NCI-H2081 treated with DMSO at 0.1 percent for 48 hours (cell line): ENCODE measurements around the gene FAXC.
"Not testable (repeated sequence)": the region's sequence is repeated elsewhere in the genome, so short reads cannot be mapped to it uniquely, and the experiment has no call there.

Experiments
- DNase-seq: peaks from one replicate; lab custom pipeline; 2025; lab: John Stamatoyannopoulos, UW

The FAXC gene

DNA sequence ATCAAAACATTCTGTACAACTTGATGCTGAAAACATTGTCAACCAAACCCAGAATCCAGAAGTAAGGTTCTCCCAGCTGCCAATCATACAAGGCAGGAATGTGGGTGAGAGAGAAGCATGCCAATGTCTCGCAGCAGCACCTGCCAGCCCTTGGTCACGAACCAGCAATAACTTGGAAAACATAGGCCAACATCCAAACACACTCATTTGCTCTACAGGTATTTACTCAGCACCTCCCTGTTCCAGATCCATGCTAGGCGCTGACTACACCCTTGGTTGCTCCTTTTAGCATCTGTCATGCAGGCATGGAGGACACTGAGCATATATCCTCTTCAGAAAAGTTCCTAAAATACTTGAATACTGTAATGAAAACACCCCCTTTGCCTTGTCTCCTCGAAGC, 63.6 kb downstream of the FAXC start:
- no peak for DNase-seq

DNA sequence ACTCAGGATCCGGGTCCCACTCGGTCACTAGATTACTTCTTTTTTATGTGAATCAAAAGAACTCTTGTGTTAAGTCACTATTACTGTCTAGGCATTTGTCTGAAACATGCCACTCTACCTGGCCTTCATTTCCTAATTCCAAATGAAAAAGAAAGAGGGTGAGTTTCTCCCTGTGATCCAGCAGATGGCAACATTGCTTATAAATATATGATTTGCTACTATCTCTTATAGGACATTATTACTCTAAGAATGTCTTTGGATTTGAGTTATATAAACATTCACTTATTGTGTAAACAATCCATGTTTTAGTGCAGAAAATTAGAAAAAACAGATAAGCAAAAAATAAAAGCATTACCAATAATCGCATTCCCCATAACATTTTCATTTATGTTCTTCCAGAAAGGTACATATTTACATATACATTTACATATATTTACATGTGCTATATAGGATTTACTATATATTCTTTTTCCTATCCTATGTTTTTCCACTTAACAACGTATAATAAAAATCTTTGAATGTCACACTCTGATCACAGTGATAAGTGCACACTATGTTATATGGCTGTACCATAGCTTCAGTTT, 66.9 kb downstream of the FAXC start:
- no peak for DNase-seq

DNA sequence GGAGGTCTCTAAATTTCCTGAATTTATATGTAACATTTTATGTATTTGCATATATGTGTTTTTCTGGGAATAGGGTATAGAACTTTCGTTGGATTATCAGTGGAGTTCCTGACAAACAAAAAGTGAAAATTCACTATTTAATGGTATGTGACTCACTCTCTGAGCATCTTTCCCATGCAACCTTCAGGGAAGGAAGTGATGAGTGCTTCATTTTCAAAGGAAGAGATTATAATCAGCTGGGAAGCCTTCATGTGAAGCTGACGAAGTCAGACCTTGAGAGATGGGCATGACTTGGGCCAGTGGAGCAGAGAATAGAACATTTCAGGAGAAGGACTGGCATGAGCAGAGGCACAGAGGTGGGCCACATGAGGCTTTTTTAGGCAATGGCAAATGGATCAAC, 72.7 kb downstream of the FAXC start:
- DNase-seq = no peak

DNA sequence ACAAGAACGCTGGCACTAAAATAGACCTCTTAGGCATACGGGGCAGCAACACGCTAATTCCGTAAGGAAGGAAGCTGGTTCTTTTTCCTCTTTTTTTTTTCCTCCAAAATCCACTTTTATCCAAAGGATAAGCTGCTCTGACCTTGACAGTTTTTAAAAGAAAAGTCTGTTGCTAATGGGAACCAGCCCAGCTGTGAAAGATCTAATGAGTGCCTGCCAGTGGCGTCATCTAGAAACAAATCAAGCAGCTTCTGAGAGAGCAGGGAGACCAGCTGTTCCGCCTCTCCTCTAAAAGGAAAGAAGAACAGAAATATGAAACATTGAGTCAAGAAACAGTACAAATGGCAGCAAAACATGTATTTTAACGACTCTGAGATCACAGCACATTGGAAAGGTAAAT, 78.6 kb downstream of the FAXC start:
- no peak for DNase-seq

DNA sequence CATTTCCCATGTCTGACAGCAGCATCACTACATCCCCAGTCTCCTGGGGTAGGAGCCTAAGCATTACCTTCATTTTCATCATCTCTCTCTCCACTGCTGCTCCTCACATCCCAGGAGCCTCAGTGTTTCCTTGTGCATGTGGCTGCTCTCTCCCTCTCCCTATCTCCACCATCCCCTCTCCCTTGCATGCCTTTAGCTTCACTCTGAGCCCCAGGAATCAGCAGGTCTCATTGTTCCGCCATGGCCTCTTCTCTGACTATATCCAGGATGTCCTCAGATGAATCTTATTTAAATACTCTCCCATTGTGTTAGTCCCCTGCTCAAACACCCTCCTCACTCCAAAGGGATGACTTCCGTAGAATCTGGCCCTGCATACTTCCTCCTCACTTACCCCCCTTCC, 79.4 kb downstream of the FAXC start:
- no peak for DNase-seq

DNA sequence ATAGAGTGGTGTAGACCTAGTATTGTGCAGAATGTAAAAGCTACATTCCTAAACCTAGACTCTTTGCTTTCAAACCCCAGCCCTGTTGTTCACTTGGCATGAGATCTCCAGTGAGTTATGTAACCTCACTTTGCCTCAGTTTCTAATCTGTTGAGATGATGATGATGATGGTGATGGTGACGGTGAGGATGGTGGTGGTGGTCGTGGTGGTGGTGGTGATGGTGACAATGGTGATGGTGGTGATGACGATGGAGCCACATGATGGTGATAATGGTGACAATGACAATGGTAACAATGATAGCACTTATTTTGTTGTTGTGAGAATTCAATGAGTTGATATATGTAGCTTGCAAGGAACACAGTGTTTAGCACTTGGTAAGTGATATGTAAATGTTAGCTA, 80.3 kb downstream of the FAXC start:
- no peak for DNase-seq

DNA sequence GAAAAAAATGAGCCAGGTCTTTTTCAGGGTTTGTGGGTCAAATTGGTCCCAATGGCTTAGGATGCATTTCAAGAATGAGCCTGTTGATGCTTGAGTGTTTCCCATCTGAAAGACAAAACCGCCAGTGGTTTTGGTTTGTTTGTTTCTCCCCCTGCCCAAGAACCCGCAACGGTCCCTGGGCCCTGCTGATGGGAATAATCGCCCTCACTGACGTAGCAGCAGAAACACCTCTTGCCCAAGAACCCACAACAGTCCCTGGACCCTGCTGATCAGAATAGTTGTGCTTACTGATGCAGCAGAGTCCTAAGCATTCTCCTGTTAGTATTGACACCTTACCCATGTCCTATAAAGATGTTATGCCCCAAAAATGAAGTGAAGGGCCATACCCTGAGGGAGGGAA, 82.5 kb downstream of the FAXC start:
- DNase-seq = not testable (repeated sequence)

DNA sequence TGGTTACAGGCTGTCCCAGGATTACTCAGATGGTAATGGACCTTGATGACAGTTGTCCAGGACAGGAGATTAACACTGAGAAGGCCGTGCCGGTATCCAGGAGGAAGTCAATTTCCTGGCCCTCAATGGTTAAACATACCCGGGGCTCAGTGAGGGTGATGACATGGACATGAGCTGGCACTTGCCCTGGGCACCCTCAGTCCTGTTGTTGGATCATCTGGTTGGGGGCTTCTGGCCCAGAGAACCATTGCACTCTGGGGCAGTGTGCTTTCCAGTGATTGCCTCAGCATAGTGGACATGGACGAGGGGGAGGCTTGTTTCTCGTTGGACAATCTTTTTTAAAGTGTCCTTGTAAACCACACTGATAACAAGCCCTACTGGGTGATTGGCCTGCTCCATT, 84.0 kb downstream of the FAXC start:
- DNase-seq = not testable (repeated sequence)

DNA sequence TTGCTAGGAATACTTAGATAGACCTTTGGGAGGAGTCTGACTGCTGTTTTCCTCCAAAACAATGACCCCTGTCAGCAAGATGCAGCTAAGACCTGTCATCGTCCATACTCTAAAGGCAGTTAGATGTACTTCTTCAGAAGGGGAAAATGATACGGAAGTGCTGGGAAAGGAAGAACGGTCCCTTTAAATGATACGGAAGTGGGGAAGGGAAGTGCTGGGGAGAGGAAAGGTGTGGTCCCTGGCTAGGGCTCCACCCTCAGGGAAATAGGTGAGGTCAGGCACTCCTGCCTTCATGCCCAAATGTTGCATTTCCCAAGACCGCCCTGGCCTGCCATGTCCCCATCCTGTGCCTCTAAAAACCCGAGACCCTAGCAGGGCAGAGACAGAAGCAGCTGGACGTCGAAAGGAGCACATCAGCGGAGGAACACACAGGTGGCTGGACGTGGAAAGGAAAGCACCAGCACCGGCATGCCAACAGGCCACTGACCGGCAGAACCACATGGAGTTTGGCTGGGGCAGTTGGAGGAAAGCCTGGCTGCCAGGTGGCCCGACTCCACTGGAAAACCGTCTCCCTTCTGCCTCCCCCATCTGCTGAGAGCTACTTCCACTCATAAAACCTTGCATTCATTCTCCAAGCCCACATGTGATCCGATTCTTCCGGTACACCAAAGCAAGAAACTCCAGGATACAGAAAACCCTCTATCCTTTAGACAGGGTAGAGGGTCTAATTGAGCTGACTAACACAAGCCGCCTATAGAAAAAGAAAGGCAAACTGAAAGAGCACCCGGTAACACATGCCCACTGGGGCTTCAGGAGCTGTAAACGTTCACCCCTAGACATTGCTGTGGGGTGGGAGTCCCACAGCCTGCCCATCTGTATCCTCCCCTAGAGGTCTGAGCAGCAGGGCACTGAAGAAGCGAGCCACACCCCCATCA, 94.6 kb downstream of the FAXC start:
- no peak for DNase-seq

DNA sequence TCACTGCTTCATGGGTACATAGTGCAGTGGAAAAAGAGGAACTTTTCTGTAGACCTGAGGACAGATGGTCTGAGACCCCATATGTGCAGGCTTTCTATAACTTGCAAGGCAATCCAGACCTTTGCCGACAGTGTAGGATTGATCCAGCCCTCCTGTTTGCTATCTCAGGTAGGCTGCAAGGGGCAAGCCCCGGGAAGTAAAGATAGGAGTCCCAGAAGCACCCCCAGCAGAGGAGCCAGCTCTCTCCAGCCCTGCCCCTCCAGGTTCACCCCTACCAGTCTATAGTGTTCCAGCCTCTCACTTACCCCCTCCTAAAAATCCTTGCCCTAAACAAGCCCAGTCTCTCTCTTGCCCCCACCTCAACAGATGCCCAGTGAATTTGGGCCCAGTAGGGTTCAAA, 96.2 kb downstream of the FAXC start:
- no peak for DNase-seq

DNA sequence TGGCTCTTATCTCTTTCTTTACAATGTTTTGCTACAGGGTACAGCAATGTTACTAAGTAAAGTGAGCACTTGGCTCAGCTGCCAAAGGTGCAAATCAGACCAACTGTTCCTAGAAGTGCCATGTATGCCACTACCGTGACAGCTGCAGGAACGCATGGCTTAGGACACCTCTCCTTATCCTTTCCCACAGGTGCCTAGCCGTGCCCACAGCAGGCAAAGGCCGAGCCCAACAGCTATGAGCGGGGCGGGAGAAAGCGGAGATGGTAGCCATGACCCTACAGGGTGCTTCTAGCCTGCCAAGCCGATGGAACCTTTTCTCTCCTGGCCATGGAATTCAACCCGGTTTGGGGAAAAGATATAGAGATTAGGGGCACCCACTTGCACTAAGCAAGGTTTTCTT, 97.1 kb downstream of the FAXC start:
- no peak for DNase-seq

DNA sequence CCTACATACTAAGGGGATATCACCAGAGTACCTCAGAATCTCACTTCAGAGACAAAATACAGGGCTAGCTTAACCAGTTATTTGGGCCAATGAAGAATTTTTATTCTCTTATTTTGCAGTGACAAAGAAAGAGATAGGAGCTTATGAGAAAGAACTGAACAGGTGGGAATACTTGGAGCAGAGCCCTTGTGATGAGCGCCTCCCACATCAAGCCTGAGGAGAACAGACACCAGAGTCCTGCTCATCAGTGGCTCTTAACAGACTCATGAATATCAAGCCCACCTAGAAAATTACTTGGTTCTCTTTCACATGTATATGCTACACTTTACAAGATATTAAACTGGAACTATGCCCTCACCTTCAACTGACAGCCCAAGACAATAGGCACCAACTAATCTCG, 99.0 kb downstream of the FAXC start:
- DNase-seq = no peak

DNA sequence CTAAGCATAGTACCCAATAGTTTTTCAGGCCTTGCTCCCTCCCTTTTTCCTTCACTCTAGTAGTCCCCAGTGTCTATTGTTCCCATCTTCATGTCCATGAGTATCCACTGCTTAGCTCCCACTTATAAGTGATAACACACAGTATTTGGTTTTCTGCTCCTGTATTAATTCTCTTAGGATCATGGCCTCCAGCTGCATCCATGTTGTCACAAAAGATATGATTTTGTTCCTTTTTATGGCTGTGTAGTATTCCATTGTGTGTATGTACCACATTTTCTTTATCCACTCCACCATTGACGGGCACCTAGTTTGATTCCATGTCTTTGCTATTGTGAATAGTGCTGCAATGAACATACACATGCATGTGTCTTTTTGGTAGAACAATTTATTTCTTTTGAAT, 102.9 kb downstream of the FAXC start:
- DNase-seq = no peak

DNA sequence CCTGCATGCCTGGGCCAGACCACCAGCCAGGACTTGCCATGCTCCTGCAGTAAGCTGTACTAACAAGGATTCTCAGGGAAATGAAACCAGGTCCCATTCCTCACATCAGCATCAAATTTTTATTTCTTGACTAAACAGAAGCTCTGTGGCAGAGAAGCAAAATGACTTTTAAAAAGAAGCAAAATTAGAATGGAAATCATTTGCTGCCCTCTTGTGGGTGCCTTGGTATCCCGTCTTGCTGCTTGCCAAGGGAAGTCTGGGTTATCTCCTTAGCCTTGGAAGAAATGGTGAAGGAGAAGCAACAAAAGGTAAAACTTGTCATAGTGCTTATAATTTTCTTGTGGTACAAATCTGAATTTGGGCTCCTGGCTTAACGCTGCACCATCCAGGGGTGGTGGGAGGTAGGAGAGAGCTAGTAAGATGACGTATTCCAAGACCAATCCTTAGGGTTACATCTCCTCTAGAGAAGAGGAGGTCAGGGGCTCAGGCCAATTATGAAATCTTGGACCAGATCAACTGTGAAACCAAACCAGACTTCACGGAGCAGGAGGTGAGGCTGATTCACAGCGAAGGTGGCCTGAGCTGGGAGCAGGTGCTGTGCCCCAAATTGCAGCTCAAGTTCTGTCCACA, 107.5 kb downstream of the FAXC start:
- peak; percentile 1 for DNase-seq

DNA sequence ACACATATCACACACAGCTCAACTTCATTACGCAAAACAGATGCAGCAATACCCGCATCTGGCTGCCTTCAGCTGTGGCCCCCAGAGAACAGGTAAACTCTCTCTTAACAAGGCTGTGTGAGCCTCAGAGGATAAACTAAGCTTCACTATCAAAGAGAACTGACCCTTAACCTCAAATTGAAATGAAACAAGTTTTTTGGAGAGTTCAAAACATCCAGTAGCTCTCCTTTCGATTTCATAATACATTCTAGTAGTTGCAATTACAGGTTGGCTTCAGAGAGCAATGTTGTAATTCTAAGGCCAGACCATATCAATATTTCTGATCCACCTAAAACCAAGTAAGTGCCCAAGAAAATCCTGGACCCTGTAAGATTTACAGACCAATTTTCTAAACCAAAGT, 113.5 kb downstream of the FAXC start:
- no peak for DNase-seq

DNA sequence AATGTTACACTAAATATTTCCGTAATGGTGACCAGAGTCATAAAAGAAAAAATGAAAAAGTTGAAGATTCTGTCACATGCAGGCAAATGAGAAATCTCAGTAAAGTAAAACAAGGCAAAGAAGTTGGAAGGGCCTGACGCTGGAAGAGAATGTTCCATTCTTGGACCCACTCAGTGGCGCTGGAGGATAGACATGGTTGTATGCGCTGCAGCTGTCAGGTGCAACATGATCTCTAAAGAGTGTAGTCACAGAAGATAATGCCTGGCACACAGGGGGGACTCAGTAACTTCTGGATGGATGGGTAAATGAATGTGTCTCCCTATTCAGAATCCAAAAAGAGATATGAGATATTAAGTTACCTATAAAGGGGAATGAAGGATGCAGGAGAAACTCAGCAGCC, 116.3 kb downstream of the FAXC start:
- DNase-seq = no peak

DNA sequence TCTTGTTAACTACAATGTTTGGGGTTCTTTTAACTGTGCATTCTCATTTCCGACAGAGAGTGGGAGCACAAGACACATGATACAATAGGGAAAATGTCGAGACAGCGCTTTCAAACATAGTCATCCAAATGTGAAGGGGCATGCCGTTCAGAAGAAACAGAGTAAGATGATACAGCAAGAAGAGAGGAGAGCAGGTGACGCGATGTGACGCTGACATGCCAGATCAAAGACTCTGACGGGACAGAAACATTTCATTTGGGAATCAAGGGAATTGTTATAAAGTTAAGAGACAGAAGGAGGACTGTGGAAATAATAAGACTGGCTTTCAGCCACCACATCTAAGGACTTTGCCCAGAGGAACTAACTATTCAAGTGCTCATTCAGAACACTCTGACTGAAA, 117.4 kb downstream of the FAXC start:
- no peak for DNase-seq

DNA sequence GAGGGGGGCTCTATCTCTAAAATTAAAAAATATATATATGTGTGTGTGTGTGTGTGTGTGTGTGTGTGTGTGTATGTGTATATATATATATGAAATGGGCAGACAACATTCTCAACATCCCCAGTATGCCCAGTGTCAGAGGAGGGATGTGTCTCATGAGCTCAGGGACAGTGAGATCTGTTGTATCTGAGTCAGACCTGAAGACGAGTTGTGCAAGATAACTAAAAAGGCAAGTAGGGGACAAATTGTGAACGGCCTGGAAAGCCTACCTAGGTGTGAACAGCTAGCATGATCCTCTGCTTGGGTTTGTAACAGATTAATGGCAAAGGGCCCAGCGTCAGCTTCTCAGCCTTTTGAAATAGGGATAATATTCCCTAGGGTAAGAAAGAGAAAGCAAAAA, 124.3 kb downstream of the FAXC start:
- DNase-seq = no peak
